ENCODE data around the gene MKLN1. TPM values are rescaled to one million over a fixed set of nuclear protein-coding genes. Genes with fewer than 3 reads are reported as not detected.

Gene MKLN1
- total and polyA plus RNA-seq, 2 donors (not counting 1 experiment from before 2014, with no cell fraction given) = 8.5 to 68.4 TPM

GRCh38 chr7:131390275-131390674, 62.6 kb downstream of the MKLN1 start:
- H3K9me3 ChIP-seq (ENCODE audit: control extremely low read depth in 1 of 3, control insufficient read depth in 2 of 3, insufficient read depth in 1 of 3, low read length in 2 of 3) = no peaks in the 10 kb centered on the region
- CTCF ChIA-PET = interaction anchor here (1.6 kb wide), 1 partner anchor 30 kb away, joined by 6 read pairs; no protein-coding TSS in a partner anchor

DNA sequence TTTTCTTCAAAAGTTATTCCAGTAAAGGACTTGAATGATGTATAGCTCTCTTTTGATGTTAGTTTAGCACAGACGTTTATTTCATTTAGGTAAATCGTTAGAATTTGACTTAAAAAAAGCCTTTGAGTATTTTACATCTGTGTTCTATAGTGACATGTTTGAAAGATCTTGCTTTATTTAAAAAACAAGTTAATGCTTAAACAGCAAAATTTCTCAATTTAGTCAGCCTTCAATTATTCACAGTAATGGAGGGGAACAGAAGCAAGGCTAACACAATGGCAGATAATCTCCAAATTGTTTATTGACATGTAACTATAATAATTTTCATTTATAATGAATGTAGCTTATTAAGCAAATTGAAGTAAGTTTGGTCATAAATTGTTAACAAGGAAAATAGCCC, 63.5 kb downstream of the MKLN1 start:
- CTCF ChIA-PET = interaction anchor here (1.2 to 1.6 kb wide), 2 partner anchors 29 to 31 kb away, joined by 5 to 6 read pairs; no protein-coding TSS in a partner anchor
- POLR2A ChIA-PET = no interaction called here
- no peak overlapping the region for H3K4me2 ChIP-seq (replicated peaks; ENCODE audit: low read depth, low read length, poor library complexity, severe bottlenecking)
- no peaks in the 10 kb centered on the region for H3K4me1 ChIP-seq (ENCODE audit: control insufficient read depth in 2 of 2, insufficient read depth in 2 of 2, low read length in 2 of 2)
- H3K36me3 ChIP-seq (replicated peaks in 1 of 2; ENCODE audit: control extremely low read depth in 1 of 2, control insufficient read depth in 1 of 2, extremely low read depth in 1 of 2, insufficient read depth in 2 of 2, low read length in 1 of 2) = peaks cover 0 to 13% of the 10 kb centered on the region in 2 experiments
- H3K27me3 ChIP-seq (replicated peaks in 1 of 4; ENCODE audit: control extremely low read depth in 1 of 4, control insufficient read depth in 3 of 4, insufficient read depth in 4 of 4, low read length in 3 of 4) = no peaks in the 10 kb centered on the region
- Mint-ChIP-seq H3K4me3 (no peak overlapping the region), H3K4me1 (peaks cover 2% of the 10 kb centered on the region), H3K9me3 (ENCODE audit: insufficient read depth) (no peaks in the 10 kb centered on the region), H3K27me3 (no peaks in the 10 kb centered on the region), H3K27ac (no peak overlapping the region)
- peaks cover 16% of the 10 kb centered on the region for H3K79me2 ChIP-seq (ENCODE audit: control insufficient read depth, insufficient read depth, low read length)
- ATAC-seq (ENCODE audit: low read depth) (no peak), DNase-seq (no peak)
- no peak overlapping the region for H3K4me3 ChIP-seq (ENCODE audit: control extremely low read depth in 1 of 5, extremely low read depth in 1 of 5, insufficient read depth in 1 of 5, low read depth in 2 of 5, low read length in 4 of 5)
- WGBS (ENCODE audit: insufficient coverage) = no CpG with 5 or more reads among the region's 2 CpGs
- H3K27ac ChIP-seq (ENCODE audit: low read length in 2 of 2) = no peak overlapping the region
- H2AFZ ChIP-seq (ENCODE audit: insufficient read depth, low read depth, low read length, poor library complexity, severe bottlenecking) = no peak overlapping the region
- H4K20me1 ChIP-seq (ENCODE audit: control insufficient read depth, insufficient read depth, low read length, poor library complexity, severe bottlenecking) = peaks cover 6% of the 10 kb centered on the region
- H3K9me3 ChIP-seq (ENCODE audit: control extremely low read depth in 1 of 3, control insufficient read depth in 2 of 3, insufficient read depth in 1 of 3, low read length in 2 of 3) = no peaks in the 10 kb centered on the region
- TF ChIP-seq CTCF (IDR thresholded peaks at IDR 0.05) (no peak), EZH2 (IDR thresholded peaks at IDR 0.05; ENCODE audit: borderline replicate concordance, insufficient read depth, low read depth, low read length, poor library complexity, severe bottlenecking) (no peak)
- H3K9ac ChIP-seq (ENCODE audit: low read length) = no peak overlapping the region
- intact Hi-C loops (cut with micrococcal nuclease) = no loop called here

More at GRCh38 chr7:131390275-131390674, 62.6 kb downstream of the MKLN1 start:
- POLR2A ChIA-PET = no interaction called here
- Histone ChIP-seq H3K36me3 (replicated peaks in 1 of 2; ENCODE audit: control extremely low read depth in 1 of 2, control insufficient read depth in 1 of 2, extremely low read depth in 1 of 2, insufficient read depth in 2 of 2, low read length in 1 of 2) (peaks cover 0 to 13% of the 10 kb centered on the region in 2 experiments), H3K4me3 (ENCODE audit: control extremely low read depth in 1 of 5, extremely low read depth in 1 of 5, insufficient read depth in 1 of 5, low read depth in 2 of 5, low read length in 4 of 5) (no peak overlapping the region), H3K4me1 (ENCODE audit: control insufficient read depth in 2 of 2, insufficient read depth in 2 of 2, low read length in 2 of 2) (no peaks in the 10 kb centered on the region), H3K4me2 (replicated peaks; ENCODE audit: low read depth, low read length, poor library complexity, severe bottlenecking) (no peak overlapping the region), H4K20me1 (ENCODE audit: control insufficient read depth, insufficient read depth, low read length, poor library complexity, severe bottlenecking) (peaks cover 6% of the 10 kb centered on the region), H3K79me2 (ENCODE audit: control insufficient read depth, insufficient read depth, low read length) (peaks cover 23% of the 10 kb centered on the region), H3K27me3 (replicated peaks in 1 of 4; ENCODE audit: control extremely low read depth in 1 of 4, control insufficient read depth in 3 of 4, insufficient read depth in 4 of 4, low read length in 3 of 4) (no peaks in the 10 kb centered on the region), H3K9ac (ENCODE audit: low read length) (no peak overlapping the region), H2AFZ (ENCODE audit: insufficient read depth, low read depth, low read length, poor library complexity, severe bottlenecking) (no peak overlapping the region), H3K27ac (ENCODE audit: low read length in 2 of 2) (no peak overlapping the region)
- Mint-ChIP-seq H3K9me3 (ENCODE audit: insufficient read depth) (no peaks in the 10 kb centered on the region), H3K27ac (no peak overlapping the region), H3K4me1 (peaks cover 2% of the 10 kb centered on the region), H3K27me3 (no peaks in the 10 kb centered on the region), H3K4me3 (no peak overlapping the region)
- ATAC-seq (ENCODE audit: low read depth) = no peak
- no peak for DNase-seq
- no CpG with 5 or more reads among the region's 1 CpG for WGBS (ENCODE audit: insufficient coverage)
- TF ChIP-seq EZH2 (IDR thresholded peaks at IDR 0.05; ENCODE audit: borderline replicate concordance, insufficient read depth, low read depth, low read length, poor library complexity, severe bottlenecking) = no peak
- no peak for TF ChIP-seq CTCF (IDR thresholded peaks at IDR 0.05)
- intact Hi-C loops (cut with micrococcal nuclease) = no loop called here

Data from B cell (primary cell).